A549 (cell line): ENCODE results near the gene AADACL3. TPM values are rescaled to one million over a fixed set of nuclear protein-coding genes. Genes with fewer than 3 reads are reported as not detected.

Experiments
- ATAC-seq, 2 experiments: fragments of 200-7000 bp in 1 of 2; fragments of >200 bp in 1 of 2; cut with Nextera tagmentation in 1 of 2; cut with Tn5 transposase in 1 of 2; 3 replicates each; pipeline versions ENCODE4 v1.8.0 to v1.9.1; 2018 to 2020; ENCODE audit warnings: mild to moderate bottlenecking in 1 of 2, moderate library complexity in 1 of 2
- CTCF ChIA-PET: fragments of 300-600 bp; sonication (Branson Sonifier 250); formaldehyde crosslinking; extraction: SDS; loops from one replicate; lab custom pipeline; 2021; ENCODE audit warnings: antibody characterized with exemption, inconsistent platforms; lab: Yijun Ruan, JAX
- POLR2A ChIA-PET: fragments of 350-600 bp; formaldehyde crosslinking; extraction: SDS; loops from one replicate; lab custom pipeline; 2021; ENCODE audit warnings: antibody characterized with exemption, inconsistent platforms; lab: Yijun Ruan, JAX
- DNase-seq, 2 experiments: peaks; one replicate each; pipeline versions ENCODE4 v3.0.0 to v3.0.0-alpha.2; 2011 to 2016; ENCODE audit warnings: low read depth in 1 of 2, low spot score in 1 of 2
- FAIRE-seq: peaks from 2 replicates; lab custom pipeline; 2011; peaks lifted over from hg19 to GRCh38; lab: Jason Lieb, UNC
- H3K27ac ChIP-seq, 2 experiments: fragments of >200 bp; sonication (Bioruptor Twin); formaldehyde crosslinking; 3 replicates each; pipeline ENCODE4 v1.5.1; 2016 to 2017
- H3K4me1 ChIP-seq: fragments of >200 bp; sonication (Bioruptor Twin); formaldehyde crosslinking; 3 replicates; pipeline ENCODE4 v1.6.1; 2016
- H3K4me2 ChIP-seq: fragments of >200 bp; sonication (Bioruptor Twin); formaldehyde crosslinking; 3 replicates; pipeline ENCODE4 v1.6.1; 2016
- H3K4me3 ChIP-seq: fragments of >200 bp; sonication (Bioruptor Twin); formaldehyde crosslinking; 3 replicates; pipeline ENCODE4 v1.5.1; 2016
- H3K9me3 ChIP-seq: fragments of >200 bp; sonication (Bioruptor Twin); formaldehyde crosslinking; 3 replicates; pipeline ENCODE4 v1.6.1; 2016
- BHLHE40 ChIP-seq: IDR thresholded peaks from 2 replicates; pipeline ENCODE4 v1.6.1; 2012; ENCODE audit warnings: low read depth, low read length, inconsistent platforms
- CBX2 ChIP-seq: fragments of 200-600 bp; sonication (generic); IDR thresholded peaks from 2 replicates; pipeline ENCODE4 v1.6.1; 2016; ENCODE audit warnings: low read depth, mild to moderate bottlenecking, borderline replicate concordance
- CEBPB ChIP-seq, 2 experiments: fragments of >200 bp in 1 of 2; sonication (Bioruptor Twin) in 1 of 2; formaldehyde crosslinking in 1 of 2; IDR thresholded peaks; 2 replicates each; pipeline ENCODE4 v1.6.1; 2012 to 2016
- ESRRA ChIP-seq: fragments of 150-350 bp; IDR thresholded peaks from 2 replicates; pipeline ENCODE4 v1.6.1; 2014; ENCODE audit warnings: mild to moderate bottlenecking, low read length, borderline replicate concordance
- FOSB ChIP-seq: fragments of 250-450 bp; sonication (Bioruptor Pico); IDR thresholded peaks from 2 replicates; pipeline ENCODE4 v1.5.0; 2020; ENCODE audit warnings: mild to moderate bottlenecking, moderate library complexity
- HOXA7 ChIP-seq: fragments of 250-450 bp; sonication (Bioruptor Pico); IDR thresholded peaks from 2 replicates; pipeline ENCODE4 v1.5.0; 2020; ENCODE audit warnings: mild to moderate bottlenecking, moderate library complexity
- HOXB13 ChIP-seq: fragments of 250-450 bp; sonication (Bioruptor Pico); IDR thresholded peaks from 2 replicates; pipeline ENCODE4 v1.5.0; 2020; ENCODE audit warnings: low read depth, mild to moderate bottlenecking, moderate library complexity
- JUN ChIP-seq, 2 experiments: fragments of >200 bp; sonication (Bioruptor Twin); formaldehyde crosslinking; IDR thresholded peaks; 2 replicates in 1 of 2; 3 replicates in 1 of 2; pipeline ENCODE4 v1.6.1; 2016 to 2017
- JUNB ChIP-seq: fragments of >200 bp; sonication (Bioruptor Twin); formaldehyde crosslinking; IDR thresholded peaks from 2 replicates; pipeline ENCODE4 v1.6.1; 2016
- KDM5A ChIP-seq: fragments of 200-600 bp; sonication (generic); IDR thresholded peaks from 2 replicates; pipeline ENCODE4 v1.6.1; 2016; ENCODE audit warnings: antibody characterized with exemption, mild to moderate bottlenecking
- MAFK ChIP-seq: fragments of 450-650 bp; IDR thresholded peaks from 2 replicates; pipeline ENCODE4 v1.6.1; 2014; ENCODE audit not compliant: partially characterized antibody
- MAZ ChIP-seq: fragments of 150-350 bp; IDR thresholded peaks from 2 replicates; pipeline ENCODE4 v1.6.1; 2014; ENCODE audit warnings: antibody characterized with exemption, low read depth, low read length, borderline replicate concordance
- MYC ChIP-seq: IDR thresholded peaks from 2 replicates; pipeline ENCODE4 v1.6.1; 2012; ENCODE audit warnings: mild to moderate bottlenecking, inconsistent platforms, low read length, improper control_type of control experiment, borderline replicate concordance
- RARB ChIP-seq: fragments of 250-450 bp; sonication (Bioruptor Pico); IDR thresholded peaks from 2 replicates; pipeline ENCODE4 v1.8.0; 2021; ENCODE audit warnings: mild to moderate bottlenecking, moderate library complexity
- SREBF2 ChIP-seq: fragments of 450-650 bp; IDR thresholded peaks from 2 replicates; pipeline ENCODE4 v1.6.1; 2014; ENCODE audit warnings: mild to moderate bottlenecking, moderate library complexity
- USF2 ChIP-seq: fragments of 450-650 bp; IDR thresholded peaks from 2 replicates; pipeline ENCODE4 v1.6.1; 2014; ENCODE audit warnings: antibody characterized with exemption
- ZC3H11A ChIP-seq: fragments of 450-650 bp; IDR thresholded peaks from 2 replicates; pipeline ENCODE4 v1.6.1; 2014; ENCODE audit warnings: antibody characterized with exemption, mild to moderate bottlenecking
- ZNF302 ChIP-seq: fragments of 250-450 bp; sonication (Bioruptor Pico); IDR thresholded peaks from 2 replicates; pipeline ENCODE4 v1.9.0; 2021; ENCODE audit warnings: inconsistent platforms, mild to moderate bottlenecking, moderate library complexity
- ZSCAN20 ChIP-seq: fragments of 250-450 bp; sonication (Bioruptor Pico); IDR thresholded peaks from 2 replicates; pipeline ENCODE4 v1.8.0; 2022; ENCODE audit warnings: mild to moderate bottlenecking, moderate library complexity
- WGBS: methylation state at CpG from one replicate; pipeline ENCODE4 v1.1.6; 2017; ENCODE audit errors: missing lambda C conversion rate; 5-methylcytosine and 5-hydroxymethylcytosine counted together
- polyA plus RNA-seq, 4 experiments: library from polyadenylated mRNA; depleted of rRNA in 3 of 4; stranded (reverse); fragments of >200 nt; fragmentation: RNase III in 1 of 4; extraction: RNeasy Plus Mini Kit Qiagen cat#74134 plus additional on column Dnase treatment in 1 of 4; gene quantifications; 2 replicates in 3 of 4; 3 replicates in 1 of 4; pipeline ENCODE4 v1.2.3, GENCODE V29; 2011 to 2017
- TF ChIP-seq, protein P1 (sequence below): fragments of 150-350 bp; IDR thresholded peaks from 2 replicates; pipeline ENCODE4 v1.6.1; 2014; ENCODE audit warnings: low read depth, mild to moderate bottlenecking, low read length
- TF ChIP-seq, protein P2 (sequence below): fragments of >200 bp; sonication (Bioruptor Twin); formaldehyde crosslinking; IDR thresholded peaks from 2 replicates; pipeline ENCODE4 v1.6.1; 2016
- TF ChIP-seq, protein P3 (sequence below): fragments of >200 bp; sonication (Bioruptor Twin); formaldehyde crosslinking; IDR thresholded peaks from 3 replicates; pipeline ENCODE4 v1.5.1; 2016
- TF ChIP-seq, protein P4 (sequence below): fragments of 250-450 bp; sonication (Bioruptor Pico); IDR thresholded peaks from 2 replicates; pipeline ENCODE4 v1.5.0; 2020; ENCODE audit warnings: low read depth, mild to moderate bottlenecking, moderate library complexity

AADACL3 gene
- polyA plus RNA-seq, 2 of the 4 experiments (the other 2 are of a cell fraction): not detected

DNA sequence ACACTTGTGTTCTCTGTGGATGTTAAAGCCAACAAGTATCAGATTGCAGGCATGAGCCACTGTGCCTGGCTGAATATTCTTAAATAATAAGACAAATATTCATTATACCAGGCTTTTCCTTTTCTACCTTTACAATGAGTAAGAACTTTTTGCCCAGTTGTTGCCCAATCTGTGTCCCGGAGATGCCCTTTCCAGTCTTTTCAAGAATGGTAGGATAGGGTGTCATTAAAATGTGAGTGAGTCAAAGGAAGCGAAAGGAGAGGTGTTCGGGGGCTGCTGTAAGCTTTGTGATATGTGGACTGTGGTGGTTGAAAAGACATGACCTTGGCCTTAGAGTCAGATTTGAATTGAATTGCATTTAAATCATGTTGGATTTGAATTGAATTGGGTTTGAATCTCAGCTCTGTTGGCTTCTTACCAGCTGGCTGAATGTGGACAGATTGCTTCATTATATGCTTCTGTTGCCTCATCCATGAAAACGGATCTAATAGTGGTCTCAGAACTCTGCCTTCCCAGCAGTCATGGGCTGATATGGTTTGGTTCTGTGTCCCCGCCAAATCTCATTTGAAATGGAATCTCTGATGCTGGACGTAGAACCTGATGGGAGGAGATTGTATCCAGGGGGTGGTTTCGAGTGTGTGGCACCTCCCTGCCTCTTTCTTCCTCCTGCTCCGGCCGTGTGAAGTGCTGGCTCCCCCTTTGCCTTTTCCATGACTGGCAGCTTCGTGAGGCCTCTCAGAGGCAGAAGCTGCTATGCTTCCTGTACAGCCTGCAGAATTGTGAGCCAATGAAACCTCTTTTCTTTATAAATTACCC, 22.7 kb upstream of the AADACL3 start:
- H3K4me1 ChIP-seq: no peaks in the 10 kb centered on the region
- CTCF ChIA-PET: no interaction called here
- TF ChIP-seq CEBPB (IDR thresholded peaks at IDR 0.05): peak in 1 of 2 experiments; percentile 26; a peak in 1 of 4 replicates
- no peak for TF ChIP-seq HOXA7 (CRISPR knock-in tag)
- no peak for TF ChIP-seq ESRRA
- TF ChIP-seq MAFK: no peak
- no peak for TF ChIP-seq BHLHE40
- 0 out of 3 replicates have a peak overlapping the region, but pooled peaks have one; percentile 10 for H3K4me2 ChIP-seq
- WGBS: 39% methylated on average over 10 of the region's 10 CpGs
- H3K9me3 ChIP-seq: no peaks in the 10 kb centered on the region
- no peak for DNase-seq
- ATAC-seq: no peak
- no peak overlapping the region for H3K4me3 ChIP-seq
- H3K27ac ChIP-seq: no peak overlapping the region
- POLR2A ChIA-PET: no interaction called here
- no peak for FAIRE-seq

- no peak for FAIRE-seq
- ChIA-PET POLR2A (no interaction called here), CTCF (interaction anchor here (0.5 kb wide), 1 partner anchor 79 kb away, joined by 3 read pairs; no protein-coding TSS in a partner anchor)
- WGBS: 48% methylated on average over 3 of the region's 3 CpGs
- no peaks in the 10 kb centered on the region for H3K9me3 ChIP-seq
- ATAC-seq: no peak
- H3K4me3 ChIP-seq: no peak overlapping the region
- TF ChIP-seq MAFK (peak; percentile 42), KDM5A (no peak)
- no peaks in the 10 kb centered on the region for H3K4me1 ChIP-seq
- H3K27ac ChIP-seq: no peak overlapping the region
- no peak overlapping the region for H3K4me2 ChIP-seq
- no peak for DNase-seq
Observed at GRCh38 chr1:12696658-12697057, 19.3 kb upstream of the AADACL3 start.

DNA sequence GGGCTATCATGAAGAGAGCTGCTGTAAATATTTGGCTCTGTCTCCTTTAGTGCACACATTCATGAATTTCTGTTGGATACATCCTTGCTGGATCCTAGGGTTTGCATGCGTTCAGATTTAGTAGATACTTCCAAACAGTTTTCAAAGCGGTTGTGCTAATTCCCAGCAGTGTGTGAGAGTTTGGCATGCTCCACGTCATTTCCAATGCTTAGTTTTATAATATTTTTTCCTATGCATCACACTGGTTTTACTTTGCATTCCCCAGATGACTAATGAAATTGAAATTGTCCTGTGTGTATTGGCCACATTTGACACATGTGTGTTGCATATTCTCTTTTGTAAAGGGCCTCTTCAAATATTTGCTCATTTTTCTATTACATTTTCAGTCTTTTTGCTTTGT, 18.5 kb upstream of the AADACL3 start:
- Histone ChIP-seq H3K9me3 (no peaks in the 10 kb centered on the region), H3K4me1 (no peaks in the 10 kb centered on the region), H3K4me3 (no peak overlapping the region), H3K27ac (no peak overlapping the region), H3K4me2 (no peak overlapping the region)
- 55% methylated on average over 3 of the region's 3 CpGs for WGBS
- TF ChIP-seq JUN (IDR thresholded peaks at IDR 0.05): no peak
- TF ChIP-seq CBX2: no peak
- TF ChIP-seq MAZ: no peak
- TF ChIP-seq, protein P1, sequence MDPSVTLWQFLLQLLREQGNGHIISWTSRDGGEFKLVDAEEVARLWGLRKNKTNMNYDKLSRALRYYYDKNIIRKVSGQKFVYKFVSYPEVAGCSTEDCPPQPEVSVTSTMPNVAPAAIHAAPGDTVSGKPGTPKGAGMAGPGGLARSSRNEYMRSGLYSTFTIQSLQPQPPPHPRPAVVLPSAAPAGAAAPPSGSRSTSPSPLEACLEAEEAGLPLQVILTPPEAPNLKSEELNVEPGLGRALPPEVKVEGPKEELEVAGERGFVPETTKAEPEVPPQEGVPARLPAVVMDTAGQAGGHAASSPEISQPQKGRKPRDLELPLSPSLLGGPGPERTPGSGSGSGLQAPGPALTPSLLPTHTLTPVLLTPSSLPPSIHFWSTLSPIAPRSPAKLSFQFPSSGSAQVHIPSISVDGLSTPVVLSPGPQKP: no peak
- TF ChIP-seq ZSCAN20 (CRISPR knock-in tag): no peak
- TF ChIP-seq SREBF2: no peak
- TF ChIP-seq, protein P2, sequence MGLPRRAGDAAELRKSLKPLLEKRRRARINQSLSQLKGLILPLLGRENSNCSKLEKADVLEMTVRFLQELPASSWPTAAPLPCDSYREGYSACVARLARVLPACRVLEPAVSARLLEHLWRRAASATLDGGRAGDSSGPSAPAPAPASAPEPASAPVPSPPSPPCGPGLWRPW: no peak
- TF ChIP-seq RARB (CRISPR knock-in tag): no peak
- no peak for TF ChIP-seq ZC3H11A
- TF ChIP-seq ZNF302 (CRISPR knock-in tag): no peak
- FAIRE-seq (no peak), DNase-seq (no peak), ATAC-seq (no peak)
- ChIA-PET POLR2A (no interaction called here), CTCF (interaction anchor here (0.5 to 0.6 kb wide), 2 partner anchors 53 to 80 kb away, joined by 3 read pairs; no protein-coding TSS in a partner anchor)

- WGBS: 2% methylated on average over 6 of the region's 6 CpGs
- CTCF ChIA-PET: interaction anchor here (1.1 kb wide), 1 partner anchor 7 kb away, joined by 4 read pairs; no protein-coding TSS in a partner anchor
- no peak for TF ChIP-seq SREBF2
- TF ChIP-seq JUNB: no peak
- TF ChIP-seq CEBPB (IDR thresholded peaks at IDR 0.05): no peak
- TF ChIP-seq, protein P2: no peak
- no peak for TF ChIP-seq HOXB13 (CRISPR knock-in tag)
- no peak for TF ChIP-seq MYC
- TF ChIP-seq USF2: no peak
- TF ChIP-seq ESRRA: no peak
- TF ChIP-seq, protein P3, sequence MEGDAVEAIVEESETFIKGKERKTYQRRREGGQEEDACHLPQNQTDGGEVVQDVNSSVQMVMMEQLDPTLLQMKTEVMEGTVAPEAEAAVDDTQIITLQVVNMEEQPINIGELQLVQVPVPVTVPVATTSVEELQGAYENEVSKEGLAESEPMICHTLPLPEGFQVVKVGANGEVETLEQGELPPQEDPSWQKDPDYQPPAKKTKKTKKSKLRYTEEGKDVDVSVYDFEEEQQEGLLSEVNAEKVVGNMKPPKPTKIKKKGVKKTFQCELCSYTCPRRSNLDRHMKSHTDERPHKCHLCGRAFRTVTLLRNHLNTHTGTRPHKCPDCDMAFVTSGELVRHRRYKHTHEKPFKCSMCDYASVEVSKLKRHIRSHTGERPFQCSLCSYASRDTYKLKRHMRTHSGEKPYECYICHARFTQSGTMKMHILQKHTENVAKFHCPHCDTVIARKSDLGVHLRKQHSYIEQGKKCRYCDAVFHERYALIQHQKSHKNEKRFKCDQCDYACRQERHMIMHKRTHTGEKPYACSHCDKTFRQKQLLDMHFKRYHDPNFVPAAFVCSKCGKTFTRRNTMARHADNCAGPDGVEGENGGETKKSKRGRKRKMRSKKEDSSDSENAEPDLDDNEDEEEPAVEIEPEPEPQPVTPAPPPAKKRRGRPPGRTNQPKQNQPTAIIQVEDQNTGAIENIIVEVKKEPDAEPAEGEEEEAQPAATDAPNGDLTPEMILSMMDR: no peak
- TF ChIP-seq FOSB (CRISPR knock-in tag): no peak
- TF ChIP-seq, protein P4, sequence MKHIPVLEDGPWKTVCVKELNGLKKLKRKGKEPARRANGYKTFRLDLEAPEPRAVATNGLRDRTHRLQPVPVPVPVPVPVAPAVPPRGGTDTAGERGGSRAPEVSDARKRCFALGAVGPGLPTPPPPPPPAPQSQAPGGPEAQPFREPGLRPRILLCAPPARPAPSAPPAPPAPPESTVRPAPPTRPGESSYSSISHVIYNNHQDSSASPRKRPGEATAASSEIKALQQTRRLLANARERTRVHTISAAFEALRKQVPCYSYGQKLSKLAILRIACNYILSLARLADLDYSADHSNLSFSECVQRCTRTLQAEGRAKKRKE: no peak
Observed at GRCh38 chr1:12703821-12704451, 12.0 kb upstream of the AADACL3 start.

More at GRCh38 chr1:12703821-12704451, 12.0 kb upstream of the AADACL3 start:
- H3K4me2 ChIP-seq: no peak overlapping the region
- H3K4me3 ChIP-seq: no peak overlapping the region
- peaks cover 4% of the 10 kb centered on the region; the same call in 1 of the 3 replicates for H3K9me3 ChIP-seq
- POLR2A ChIA-PET: no interaction called here
- H3K27ac ChIP-seq: no peak overlapping the region
- FAIRE-seq (no peak), ATAC-seq (no peak), DNase-seq (no peak)
- H3K4me1 ChIP-seq: no peaks in the 10 kb centered on the region
